ENCODE results near the gene BTBD1.

GRCh38 chr15:83107841-83108181 is 40.8 kb upstream of the BTBD1 start:
- TF ChIP-seq CTCF (IDR thresholded peaks at IDR 0.05): no peak
- TF ChIP-seq POLR2AphosphoS5 (IDR thresholded peaks at IDR 0.05): no peak
- TF ChIP-seq POLR2A (IDR thresholded peaks at IDR 0.05): no peak

Data from stomach (tissue), 4 donors.